Islet precursor cell (in vitro differentiated cells): ENCODE data around the gene DMAC2.
"Not testable (repeated sequence)": the region's sequence is repeated elsewhere in the genome, so short reads cannot be mapped to it uniquely, and the experiment has no call there.

Experiments used
- DNase-seq: peaks from one replicate; pipeline ENCODE4 v3.0.0-alpha.2; 2018

DMAC2 gene

DNA sequence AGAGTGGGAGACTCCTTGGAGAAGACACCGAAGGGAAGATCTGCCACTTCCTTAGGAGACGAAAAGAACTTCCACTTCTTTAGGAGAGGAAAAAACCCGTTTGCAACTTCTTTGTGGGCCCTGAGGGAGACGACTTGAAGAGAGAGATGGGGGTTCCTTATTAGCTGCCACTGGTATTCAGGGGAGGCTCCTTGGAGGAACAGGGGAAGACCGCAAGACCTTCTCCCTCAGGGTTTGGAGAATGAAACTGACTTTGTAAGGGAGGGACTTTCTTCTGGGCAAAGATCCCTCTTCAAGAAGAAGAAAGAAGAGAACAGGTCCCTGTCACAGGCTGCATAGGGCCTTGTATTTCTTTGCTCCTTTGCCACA lies 41.7 kb downstream of the DMAC2 start:
- DNase-seq = no peak

- peak; percentile 100 for DNase-seq
These were observed 42.3 kb downstream of the DMAC2 start, which contains the start of the genes BCKDHA and EXOSC5 for GRCh38 chr19:41397086-41398049. TSS of gene BCKDHA (plus strand) at chr19:41397818. CDS start at chr19:41397828, 10 bp downstream. TSS of gene EXOSC5 (minus strand) at chr19:41397359. CDS start at chr19:41397328, 31 bp downstream.

- DNase-seq = no peak
These were observed 44.4 kb downstream of the DMAC2 start for GRCh38 chr19:41395355-41395754.

DNA sequence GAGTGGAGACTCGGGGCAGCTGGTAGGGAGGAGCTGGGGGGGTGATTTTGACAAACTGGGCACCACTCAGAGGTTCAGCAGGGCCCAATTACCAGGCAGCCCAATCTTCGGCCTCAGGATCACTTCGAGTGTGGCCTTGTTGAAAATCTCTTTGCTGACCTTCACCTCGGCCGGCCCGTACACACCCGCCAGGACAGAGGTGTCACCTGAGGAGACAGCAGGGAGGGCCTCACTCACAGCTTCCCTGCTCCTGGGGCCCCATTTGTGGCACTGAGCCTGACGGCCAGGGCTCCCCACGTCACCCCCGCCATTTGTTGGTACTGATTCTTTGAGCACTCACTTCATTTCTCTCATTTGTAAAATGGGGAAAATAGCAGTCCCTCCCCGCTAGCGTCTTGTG lies 46.9 kb downstream of the DMAC2 start:
- DNase-seq = no peak

GRCh38 chr19:41391618-41392017 lies 48.1 kb downstream of the DMAC2 start:
- DNase-seq = no peak

- no peak for DNase-seq
These were observed 53.3 kb downstream of the DMAC2 start for GRCh38 chr19:41386442-41386841.

DNA sequence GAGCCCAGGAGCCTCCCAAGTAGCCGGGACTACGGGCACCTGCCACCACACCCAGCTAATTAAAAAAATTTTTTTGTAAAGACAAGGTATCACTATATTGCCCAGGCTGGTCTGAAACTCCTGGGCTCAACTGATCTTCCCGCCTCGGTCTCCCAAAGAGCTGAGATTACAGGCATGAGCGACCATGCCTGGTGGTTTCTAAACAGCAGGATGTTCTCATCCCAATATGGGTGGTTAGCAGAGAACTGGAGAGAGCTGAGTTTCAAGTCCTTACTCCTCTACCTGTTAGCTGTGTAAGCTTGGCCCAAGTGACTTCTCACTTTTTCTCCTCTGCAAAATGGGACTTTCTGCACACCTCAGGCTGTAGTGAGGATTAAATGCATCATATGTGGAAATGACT lies 55.4 kb downstream of the DMAC2 start:
- no peak for DNase-seq

DNA sequence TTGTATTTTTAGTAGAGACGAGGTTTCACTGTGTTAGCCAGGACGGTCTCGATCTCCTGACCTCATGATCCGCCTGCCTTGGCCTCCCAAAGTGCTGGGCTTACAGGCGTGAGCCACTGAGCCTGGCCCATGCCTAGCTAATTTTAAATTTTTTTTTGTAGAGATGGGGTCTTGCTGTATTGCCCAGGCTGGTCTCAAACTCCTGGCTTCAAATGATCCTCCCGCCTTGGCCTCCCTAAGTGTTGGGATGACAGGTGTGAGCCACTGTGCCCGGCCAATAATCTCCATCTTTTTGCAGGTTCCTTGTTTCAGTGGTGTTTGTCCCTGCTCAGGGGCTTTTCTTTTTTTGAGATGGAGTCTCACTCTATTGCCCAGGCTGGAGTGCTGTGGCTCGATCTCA lies 58.2 kb downstream of the DMAC2 start:
- DNase-seq = not testable (repeated sequence)
